ENCODE data around the gene ATM. TPM values are rescaled to one million over a fixed set of nuclear protein-coding genes. Genes with fewer than 3 reads are reported as not detected.

Gene ATM, protein sequence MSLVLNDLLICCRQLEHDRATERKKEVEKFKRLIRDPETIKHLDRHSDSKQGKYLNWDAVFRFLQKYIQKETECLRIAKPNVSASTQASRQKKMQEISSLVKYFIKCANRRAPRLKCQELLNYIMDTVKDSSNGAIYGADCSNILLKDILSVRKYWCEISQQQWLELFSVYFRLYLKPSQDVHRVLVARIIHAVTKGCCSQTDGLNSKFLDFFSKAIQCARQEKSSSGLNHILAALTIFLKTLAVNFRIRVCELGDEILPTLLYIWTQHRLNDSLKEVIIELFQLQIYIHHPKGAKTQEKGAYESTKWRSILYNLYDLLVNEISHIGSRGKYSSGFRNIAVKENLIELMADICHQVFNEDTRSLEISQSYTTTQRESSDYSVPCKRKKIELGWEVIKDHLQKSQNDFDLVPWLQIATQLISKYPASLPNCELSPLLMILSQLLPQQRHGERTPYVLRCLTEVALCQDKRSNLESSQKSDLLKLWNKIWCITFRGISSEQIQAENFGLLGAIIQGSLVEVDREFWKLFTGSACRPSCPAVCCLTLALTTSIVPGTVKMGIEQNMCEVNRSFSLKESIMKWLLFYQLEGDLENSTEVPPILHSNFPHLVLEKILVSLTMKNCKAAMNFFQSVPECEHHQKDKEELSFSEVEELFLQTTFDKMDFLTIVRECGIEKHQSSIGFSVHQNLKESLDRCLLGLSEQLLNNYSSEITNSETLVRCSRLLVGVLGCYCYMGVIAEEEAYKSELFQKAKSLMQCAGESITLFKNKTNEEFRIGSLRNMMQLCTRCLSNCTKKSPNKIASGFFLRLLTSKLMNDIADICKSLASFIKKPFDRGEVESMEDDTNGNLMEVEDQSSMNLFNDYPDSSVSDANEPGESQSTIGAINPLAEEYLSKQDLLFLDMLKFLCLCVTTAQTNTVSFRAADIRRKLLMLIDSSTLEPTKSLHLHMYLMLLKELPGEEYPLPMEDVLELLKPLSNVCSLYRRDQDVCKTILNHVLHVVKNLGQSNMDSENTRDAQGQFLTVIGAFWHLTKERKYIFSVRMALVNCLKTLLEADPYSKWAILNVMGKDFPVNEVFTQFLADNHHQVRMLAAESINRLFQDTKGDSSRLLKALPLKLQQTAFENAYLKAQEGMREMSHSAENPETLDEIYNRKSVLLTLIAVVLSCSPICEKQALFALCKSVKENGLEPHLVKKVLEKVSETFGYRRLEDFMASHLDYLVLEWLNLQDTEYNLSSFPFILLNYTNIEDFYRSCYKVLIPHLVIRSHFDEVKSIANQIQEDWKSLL (N-terminal part only)
- total RNA-seq (2013; cell fraction: nucleolus; rRNA removed) = 988 and 998 TPM in 2 replicates
- 56.1 and 57.5 TPM in 2 replicates for total RNA-seq (2014; rRNA removed)
- total RNA-seq (2014; rRNA removed; fragmentation: Illumina TruSeq; extraction: Trizol) = 84.6 and 91.5 TPM in 2 replicates
- total RNA-seq (2021) = 53.7 and 58.4 TPM in 2 replicates
- 40.3 TPM for polyA plus RNA-seq (2011; ENCODE audit: low read depth)
- 90.7 and 168 TPM in 2 replicates for polyA plus RNA-seq (2011; rRNA removed)
- polyA plus RNA-seq (2011; cell fraction: cytosol; rRNA removed) = 27.5 and 35.1 TPM in 2 replicates
- 123 and 184 TPM in 2 replicates for polyA plus RNA-seq (2011; cell fraction: nucleus; rRNA removed)
- 60.6 and 61.4 TPM in 2 replicates for polyA plus RNA-seq (2012)
- 45.0 and 70.6 TPM in 2 replicates for polyA plus RNA-seq (2014; fragmentation: Illumina TruSeq; extraction: Trizol)
- 10 to 100 TPM; 10.0 to 10.5 TPM for polyA plus RNA-seq (2014; fragmentation: Nextera tagmentation; extraction: Ambion mirVana)
- polyA plus RNA-seq (2014; rRNA removed) = 26.8 and 35.5 TPM in 2 replicates
- polyA plus RNA-seq (2016; fragmentation: Nextera tagmentation; extraction: Ambion mirVana) = 10 to 100 TPM; 14.6 to 19.5 TPM
- polyA minus RNA-seq (2011; rRNA and poly(A)+ RNA removed) = 120 and 136 TPM in 2 replicates
- 40.5 and 55.9 TPM in 2 replicates for polyA minus RNA-seq (2011; cell fraction: cytosol; rRNA and poly(A)+ RNA removed)
- 184 and 361 TPM in 2 replicates for polyA minus RNA-seq (2011; cell fraction: nucleus; rRNA and poly(A)+ RNA removed)
- Bru-seq, nascent RNA = percentile 90 among the genes with signal in this experiment
- BruChase-seq, experiment 1, labeled RNA remaining after a 6-hour chase = percentile 95 among the genes with signal in this experiment
- percentile 93 among the genes with signal in this experiment for BruChase-seq, experiment 2, labeled RNA remaining after a 2-hour chase
- long read RNA-seq, experiment 1, partial matches to known transcripts = 1 of 2 reads
- long read RNA-seq, experiment 1, other reads (novel, unspliced or antisense) = 1 of 2 reads
- long read RNA-seq, experiment 2, partial matches to known transcripts = 18 of 34 reads
- long read RNA-seq, experiment 2, other reads (novel, unspliced or antisense) = 16 of 34 reads

DNA sequence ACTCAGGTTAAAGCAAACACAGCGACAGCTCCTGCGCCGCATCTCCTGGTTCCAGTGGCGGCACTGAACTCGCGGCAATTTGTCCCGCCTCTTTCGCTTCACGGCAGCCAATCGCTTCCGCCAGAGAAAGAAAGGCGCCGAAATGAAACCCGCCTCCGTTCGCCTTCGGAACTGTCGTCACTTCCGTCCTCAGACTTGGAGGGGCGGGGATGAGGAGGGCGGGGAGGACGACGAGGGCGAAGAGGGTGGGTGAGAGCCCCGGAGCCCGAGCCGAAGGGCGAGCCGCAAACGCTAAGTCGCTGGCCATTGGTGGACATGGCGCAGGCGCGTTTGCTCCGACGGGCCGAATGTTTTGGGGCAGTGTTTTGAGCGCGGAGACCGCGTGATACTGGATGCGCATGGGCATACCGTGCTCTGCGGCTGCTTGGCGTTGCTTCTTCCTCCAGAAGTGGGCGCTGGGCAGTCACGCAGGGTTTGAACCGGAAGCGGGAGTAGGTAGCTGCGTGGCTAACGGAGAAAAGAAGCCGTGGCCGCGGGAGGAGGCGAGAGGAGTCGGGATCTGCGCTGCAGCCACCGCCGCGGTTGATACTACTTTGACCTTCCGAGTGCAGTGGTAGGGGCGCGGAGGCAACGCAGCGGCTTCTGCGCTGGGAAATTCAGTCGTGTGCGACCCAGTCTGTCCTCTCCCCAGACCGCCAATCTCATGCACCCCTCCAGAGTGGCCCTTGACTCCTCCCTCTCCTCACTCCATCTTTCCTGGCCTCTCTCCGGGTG is at the start of gene ATM, which contains the start of gene NPAT:
TSS of gene ATM (plus strand) at position 494 of the 774 bp plus-strand sequence. CDS start 4,558 bp downstream, outside the sequence.
TSS of gene NPAT (minus strand) at position 65 of the 774 bp plus-strand sequence. CDS start 102 bp downstream, outside the sequence.
- DNase-seq (ENCODE audit: low read depth, low spot score) = peak; percentile 99
- no TSS peak for BruUV-seq (replicated peaks)
- under 1% methylated on average over 70 of the region's 70 CpGs for WGBS (ENCODE audit: insufficient coverage, insufficient replicate concordance, low lambda C conversion rate, missing lambda C conversion rate)
- H3K36me3 ChIP-seq (ENCODE audit: control insufficient read depth in 2 of 2, insufficient read depth in 2 of 2, low read length in 1 of 2) = peaks cover 0 to 5% of the 10 kb centered on the region in 2 experiments; a peak in 2 of 4 replicates
- H3K4me1 ChIP-seq (ENCODE audit: control insufficient read depth, insufficient read depth, low read length) = peaks cover 19% of the 10 kb centered on the region
- ChIA-PET SMC1A (ENCODE audit: uncharacterized antibody, unreplicated experiment) (interaction anchor here (0.6 to 7.9 kb wide), 14 partner anchors 14 to 426 kb away, joined by 3 to 112 read pairs (median 3); no protein-coding TSS in a partner anchor), RAD21 (ENCODE audit: unreplicated experiment) (interaction anchor here (0.6 to 7.0 kb wide), 12 partner anchors 9 to 425 kb away, joined by 3 to 82 read pairs (median 5); partner anchors contain the start of genes ACAT1 and CUL5), POLR2A (interaction anchor here (0.8 to 4.1 kb wide), 8 partner anchors 14 to 509 kb away, joined by 3 to 43 read pairs (median 4); no protein-coding TSS in a partner anchor), CTCF (interaction anchor here (0.7 to 4.1 kb wide), 15 partner anchors 8 to 428 kb away, joined by 3 to 33 read pairs (median 4); partner anchors contain the start of gene CUL5)
- H3K9ac ChIP-seq (ENCODE audit: control insufficient read depth, insufficient read depth, low read length) = peak within 1 kb of the TSS; percentile 99
- H3K27ac ChIP-seq (ENCODE audit: control insufficient read depth, insufficient read depth) = peak within 1 kb of the TSS; percentile 99
- peak; percentile 88 for ATAC-seq
- H3K4me2 ChIP-seq (ENCODE audit: control insufficient read depth, insufficient read depth) = peak within 1 kb of the TSS; percentile 98
- H4K20me1 ChIP-seq (ENCODE audit: control insufficient read depth, insufficient read depth) = no peaks in the 10 kb centered on the region
- peaks cover 92% of the 10 kb centered on the region for H3K79me2 ChIP-seq (ENCODE audit: control insufficient read depth, insufficient read depth, low read length)
- H3K9me3 ChIP-seq (replicated peaks; ENCODE audit: control insufficient read depth, insufficient read depth, low read length) = no peaks in the 10 kb centered on the region
- H3K27me3 ChIP-seq (replicated peaks in 1 of 2; ENCODE audit: control insufficient read depth in 2 of 2, insufficient read depth in 2 of 2, low read length in 1 of 2) = no peaks in the 10 kb centered on the region
- intact Hi-C loops (cut with micrococcal nuclease; ENCODE audit: unreplicated experiment) (loop anchor here (1.0 to 10.0 kb wide), 6 partner anchors 14 to 440 kb away; partner anchors contain the start of genes ACAT1, C11orf65 and POGLUT3), in situ Hi-C loops (cut with MboI) (no loop called here)
- peak; percentile 91 for FAIRE-seq
- peak within 1 kb of the TSS; percentile 90 for H2AFZ ChIP-seq (ENCODE audit: control insufficient read depth, low read depth, low read length)
- H3K4me3 ChIP-seq = peak within 1 kb of the TSS; percentile 97
- peak; percentile 30; the same call in 1 of the 2 replicates for TF ChIP-seq JUND (IDR thresholded peaks at IDR 0.05; ENCODE audit: low read depth, low read length)
- TF ChIP-seq RBBP5 (conservative IDR thresholded peaks at IDR 0.05) = no peak
- peak; percentile 63; the same call in 1 of the 2 replicates for TF ChIP-seq CBX5 (IDR thresholded peaks at IDR 0.05; ENCODE audit: low read depth)
- TF ChIP-seq EED (IDR thresholded peaks at IDR 0.05; ENCODE audit: low read depth) = peak; percentile 68; the same call in 1 of the 2 replicates
- TF ChIP-seq JUNB (IDR thresholded peaks at IDR 0.05) = peak; percentile 20; the same call in 1 of the 2 replicates
- no peak for TF ChIP-seq CEBPB (IDR thresholded peaks at IDR 0.05; ENCODE audit: borderline replicate concordance in 1 of 2, low read depth in 2 of 2, low read length in 2 of 2)
- TF ChIP-seq, protein P1, sequence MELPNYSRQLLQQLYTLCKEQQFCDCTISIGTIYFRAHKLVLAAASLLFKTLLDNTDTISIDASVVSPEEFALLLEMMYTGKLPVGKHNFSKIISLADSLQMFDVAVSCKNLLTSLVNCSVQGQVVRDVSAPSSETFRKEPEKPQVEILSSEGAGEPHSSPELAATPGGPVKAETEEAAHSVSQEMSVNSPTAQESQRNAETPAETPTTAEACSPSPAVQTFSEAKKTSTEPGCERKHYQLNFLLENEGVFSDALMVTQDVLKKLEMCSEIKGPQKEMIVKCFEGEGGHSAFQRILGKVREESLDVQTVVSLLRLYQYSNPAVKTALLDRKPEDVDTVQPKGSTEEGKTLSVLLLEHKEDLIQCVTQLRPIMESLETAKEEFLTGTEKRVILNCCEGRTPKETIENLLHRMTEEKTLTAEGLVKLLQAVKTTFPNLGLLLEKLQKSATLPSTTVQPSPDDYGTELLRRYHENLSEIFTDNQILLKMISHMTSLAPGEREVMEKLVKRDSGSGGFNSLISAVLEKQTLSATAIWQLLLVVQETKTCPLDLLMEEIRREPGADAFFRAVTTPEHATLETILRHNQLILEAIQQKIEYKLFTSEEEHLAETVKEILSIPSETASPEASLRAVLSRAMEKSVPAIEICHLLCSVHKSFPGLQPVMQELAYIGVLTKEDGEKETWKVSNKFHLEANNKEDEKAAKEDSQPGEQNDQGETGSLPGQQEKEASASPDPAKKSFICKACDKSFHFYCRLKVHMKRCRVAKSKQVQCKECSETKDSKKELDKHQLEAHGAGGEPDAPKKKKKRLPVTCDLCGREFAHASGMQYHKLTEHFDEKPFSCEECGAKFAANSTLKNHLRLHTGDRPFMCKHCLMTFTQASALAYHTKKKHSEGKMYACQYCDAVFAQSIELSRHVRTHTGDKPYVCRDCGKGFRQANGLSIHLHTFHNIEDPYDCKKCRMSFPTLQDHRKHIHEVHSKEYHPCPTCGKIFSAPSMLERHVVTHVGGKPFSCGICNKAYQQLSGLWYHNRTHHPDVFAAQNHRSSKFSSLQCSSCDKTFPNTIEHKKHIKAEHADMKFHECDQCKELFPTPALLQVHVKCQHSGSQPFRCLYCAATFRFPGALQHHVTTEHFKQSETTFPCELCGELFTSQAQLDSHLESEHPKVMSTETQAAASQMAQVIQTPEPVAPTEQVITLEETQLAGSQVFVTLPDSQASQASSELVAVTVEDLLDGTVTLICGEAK (IDR thresholded peaks at IDR 0.05; ENCODE audit: borderline replicate concordance) = peak; percentile 82; the same call in 1 of the 2 replicates
- 0 out of 2 replicates have a peak, but pooled peaks have one; percentile 58 for TF ChIP-seq ASH2L (IDR thresholded peaks at IDR 0.05; ENCODE audit: borderline replicate concordance, low read depth)

Measured in GM12878 (cell line).